NCI-H146 treated with DMSO at 0.1 percent for 48 hours (cell line): ENCODE results near the gene FLT4.
"Not testable (repeated sequence)": the region's sequence is repeated elsewhere in the genome, so short reads cannot be mapped to it uniquely, and the experiment has no call there.

Experiments
- DNase-seq: peaks from one replicate; lab custom pipeline; 2025; ENCODE audit not compliant: unreplicated experiment; lab: John Stamatoyannopoulos, UW

The FLT4 gene

GRCh38 chr5:180649297-180650039 lies at the start of gene FLT4:
Gene FLT4, minus strand, starts transcription at chr5:180649600. Its CDS starts 55 bp downstream, at chr5:180649545.
- no peak for DNase-seq

GRCh38 chr5:180699042-180699441 lies 49.6 kb upstream of the FLT4 start:
- no peak for DNase-seq

DNA sequence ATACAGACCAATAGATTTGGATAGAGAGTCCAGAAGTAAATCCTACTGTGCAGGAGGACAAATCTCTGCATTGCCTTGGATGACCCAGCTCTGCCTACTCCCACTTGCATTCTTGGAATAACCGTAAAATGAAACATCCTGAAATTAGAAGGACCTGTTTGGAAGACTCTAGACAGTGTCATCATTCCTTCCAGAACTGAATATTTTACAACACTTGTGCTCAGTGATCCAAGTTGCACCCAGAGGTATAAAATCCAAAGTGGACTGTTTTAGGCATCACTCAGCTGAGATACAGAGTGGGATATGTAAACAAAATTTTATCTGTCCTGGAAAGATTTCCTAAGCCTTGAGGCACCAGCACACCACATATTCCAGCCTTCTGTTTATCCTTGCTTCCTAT lies 46.7 kb upstream of the FLT4 start:
- no peak for DNase-seq

- DNase-seq: no peak
Observed at GRCh38 chr5:180692429-180692828, 43.0 kb upstream of the FLT4 start.

- DNase-seq: no peak
Observed at GRCh38 chr5:180691046-180691445, 41.6 kb upstream of the FLT4 start.

DNA sequence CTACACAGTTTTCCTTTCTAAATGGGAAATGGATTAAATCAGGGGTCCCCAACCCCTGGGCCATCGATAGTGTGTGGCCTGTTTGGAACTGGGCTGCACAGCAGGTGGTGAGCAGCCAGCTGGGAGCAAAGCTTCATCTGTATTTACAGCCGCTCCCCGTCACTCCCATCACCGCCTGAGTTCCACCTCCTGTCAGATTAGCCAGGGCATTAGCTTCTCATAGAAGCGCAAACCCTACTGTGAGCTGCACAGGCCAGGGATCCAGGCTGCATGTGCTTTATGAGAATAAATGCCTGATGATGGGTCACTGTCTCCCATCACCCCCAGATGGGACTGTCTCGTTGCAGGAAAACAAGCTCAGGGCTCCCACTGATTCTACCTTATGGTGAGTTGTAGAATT lies 41.2 kb upstream of the FLT4 start:
- no peak for DNase-seq

- DNase-seq: no peak
Observed at GRCh38 chr5:180689775-180690174, 40.4 kb upstream of the FLT4 start.

DNA sequence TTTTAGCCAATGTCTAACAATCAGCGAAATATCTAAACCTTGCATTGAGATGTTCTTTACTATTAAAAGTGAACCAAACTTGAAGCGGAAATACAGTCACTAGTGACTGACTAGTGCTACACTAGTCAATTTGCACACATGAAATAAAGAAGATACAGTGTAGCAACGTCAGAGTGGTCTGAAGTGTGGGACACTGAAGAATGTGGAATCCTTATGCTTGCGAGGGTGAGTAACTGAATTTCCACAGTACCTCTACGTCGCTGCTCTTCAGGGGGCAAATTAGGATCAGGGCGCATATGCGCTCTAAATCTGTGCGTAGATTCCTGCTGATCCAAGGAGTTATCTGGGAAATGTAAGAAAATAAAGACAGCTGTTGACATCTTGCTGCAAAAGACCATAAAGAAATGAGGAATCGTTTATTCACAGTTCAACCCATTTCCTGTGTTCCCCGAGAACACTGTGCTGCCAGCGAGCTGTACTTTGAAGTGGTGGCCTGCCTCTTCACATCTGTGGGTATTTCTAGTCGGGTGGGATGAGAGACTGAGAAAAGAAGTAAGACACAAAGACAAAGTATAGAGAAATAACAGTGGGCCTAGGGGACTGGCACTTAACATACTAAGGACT lies 39.8 kb upstream of the FLT4 start:
- DNase-seq: no peak

DNA sequence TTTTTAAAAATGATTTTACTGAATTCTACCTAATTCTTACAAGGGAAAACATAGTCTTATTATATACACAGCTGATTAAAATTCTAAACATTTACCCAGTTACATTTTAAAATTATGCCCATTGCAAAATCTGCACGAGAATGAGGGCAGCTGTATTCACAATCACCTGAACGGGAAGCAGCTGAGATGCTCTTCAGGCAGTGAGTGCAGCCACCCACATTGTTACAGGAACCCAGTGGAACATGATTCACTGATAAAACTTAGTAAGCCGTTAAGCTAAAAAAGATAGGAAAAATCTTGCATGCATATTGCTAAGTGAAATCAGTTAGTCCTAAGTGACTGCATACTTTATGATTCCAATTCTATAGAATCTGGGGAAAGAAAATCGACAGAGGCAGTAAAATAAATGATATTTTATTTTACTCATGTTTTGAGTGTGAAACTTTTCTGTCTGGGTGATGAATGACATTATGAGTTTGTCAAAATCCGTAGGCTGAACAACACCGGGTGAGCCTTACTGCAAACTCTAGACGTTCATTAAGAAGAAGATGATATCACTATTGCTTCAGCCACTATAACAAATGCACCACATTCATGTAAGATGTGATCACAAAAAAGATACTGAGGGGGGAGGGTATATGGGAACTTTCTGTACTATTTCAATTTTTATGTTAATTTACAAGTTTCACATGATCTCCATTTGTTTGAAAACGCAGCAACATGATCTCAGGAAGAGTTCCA lies 39.1 kb upstream of the FLT4 start:
- DNase-seq: no peak

DNA sequence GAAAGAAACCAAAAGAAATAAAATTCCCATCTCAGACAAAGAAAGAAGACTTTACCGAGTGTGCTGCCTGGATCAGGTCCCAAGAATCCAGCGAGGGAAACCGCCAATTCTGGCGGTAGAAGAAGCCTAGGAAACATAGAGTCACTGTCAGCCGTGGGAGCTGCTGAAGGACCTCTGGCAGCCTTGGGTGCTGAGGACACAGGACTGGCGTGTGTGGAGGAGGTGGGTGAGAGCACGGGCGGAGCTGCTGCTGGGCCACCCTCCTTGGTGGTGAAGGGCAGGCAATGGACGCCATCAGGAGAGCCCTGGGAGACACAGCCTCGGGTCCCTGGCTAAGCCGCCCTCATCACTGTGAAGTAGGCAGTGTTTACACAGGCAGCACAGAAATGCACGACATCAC lies 37.4 kb upstream of the FLT4 start:
- not testable (repeated sequence) for DNase-seq

GRCh38 chr5:180684623-180685161 lies 35.3 kb upstream of the FLT4 start:
- DNase-seq: no peak

- DNase-seq: no peak
Observed at GRCh38 chr5:180683220-180683922, 34.0 kb upstream of the FLT4 start.

- DNase-seq: no peak
Observed at GRCh38 chr5:180682560-180682959, 33.2 kb upstream of the FLT4 start.

GRCh38 chr5:180682008-180682407 lies 32.6 kb upstream of the FLT4 start:
- not testable (repeated sequence) for DNase-seq

GRCh38 chr5:180678319-180678718 lies 28.9 kb upstream of the FLT4 start:
- not testable (repeated sequence) for DNase-seq

DNA sequence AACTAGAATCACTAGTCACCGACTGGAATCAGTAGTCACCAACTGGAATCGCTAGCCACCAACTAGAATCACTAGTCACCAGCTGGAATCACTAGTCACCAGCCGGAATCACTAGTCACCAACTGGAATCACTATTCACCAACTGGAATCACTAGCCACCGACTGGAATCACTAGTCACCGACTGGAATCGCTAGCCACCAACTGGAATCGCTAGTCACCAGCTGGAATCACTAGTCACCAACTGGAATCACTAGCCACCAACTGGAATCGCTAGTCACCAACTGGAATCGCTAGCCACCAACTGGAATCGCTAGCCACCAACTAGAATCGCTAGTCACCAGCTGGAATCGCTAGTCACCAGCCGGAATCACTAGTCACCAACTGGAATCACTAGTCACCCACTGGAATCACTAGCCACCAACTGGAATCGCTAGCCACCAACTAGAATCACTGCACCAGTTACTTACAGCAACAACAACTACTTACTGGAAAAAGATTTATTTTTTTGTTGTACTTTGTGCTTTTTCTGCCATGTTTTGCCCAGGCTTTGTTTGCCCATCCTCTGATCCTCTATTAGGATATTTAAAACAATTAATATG lies 25.7 kb upstream of the FLT4 start:
- no peak for DNase-seq

DNA sequence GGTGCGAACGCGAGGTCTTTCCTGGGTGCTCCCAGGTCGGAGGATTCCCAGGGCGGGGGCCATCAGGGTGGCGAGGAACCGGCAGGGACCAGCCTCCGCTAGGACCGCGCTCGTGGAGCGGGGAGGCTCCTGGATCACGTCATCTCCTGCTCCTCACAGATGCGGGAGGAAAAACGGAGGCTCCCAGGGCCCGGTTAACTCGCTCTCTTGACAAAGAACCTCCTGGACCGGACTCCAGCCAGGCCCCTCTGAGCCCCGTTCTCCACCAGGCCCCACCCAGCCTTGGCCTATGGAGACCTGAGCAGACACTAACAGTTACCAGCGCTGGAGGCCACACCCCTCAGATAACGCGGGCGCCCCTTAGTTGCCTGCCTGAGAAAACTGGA lies 24.7 kb upstream of the FLT4 start:
- not testable (repeated sequence) for DNase-seq

GRCh38 chr5:180673371-180674089 lies 24.1 kb upstream of the FLT4 start:
- no peak for DNase-seq

DNA sequence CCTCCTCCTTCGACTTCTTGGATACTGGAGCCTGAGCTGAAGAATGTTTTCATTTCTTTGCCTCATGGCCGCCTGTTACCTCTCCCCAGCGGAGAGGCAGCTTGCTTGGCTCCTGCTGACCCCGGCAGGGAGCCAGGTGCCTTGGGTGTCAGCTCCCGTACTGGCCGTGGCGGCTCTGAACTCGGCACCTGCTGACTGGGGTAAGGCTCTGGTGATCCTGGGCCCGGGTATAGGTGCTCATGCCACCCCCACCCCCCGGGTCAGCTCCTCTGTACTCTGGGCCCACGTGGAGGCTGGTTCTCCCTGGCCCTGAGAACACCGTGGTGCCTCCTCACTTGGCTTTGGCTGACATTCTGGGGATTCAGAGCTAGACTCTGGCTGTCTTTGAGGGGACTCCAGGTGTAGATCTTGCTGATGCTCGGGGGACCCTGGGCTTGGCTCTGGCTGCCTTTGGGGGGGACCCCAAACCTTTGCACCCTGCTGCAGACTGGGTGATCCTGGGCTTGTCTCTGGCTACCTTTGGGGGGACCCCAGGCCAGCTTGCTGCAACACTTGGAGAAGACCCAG lies 22.6 kb upstream of the FLT4 start:
- DNase-seq: not testable (repeated sequence)
